K562 (cell line): ENCODE measurements around the gene TNFRSF19.

ENCODE experiments used
- FOS ChIP-seq: IDR thresholded peaks from 3 replicates; pipeline ENCODE4 v1.6.1; 2011; ENCODE audit not compliant: insufficient read length; ENCODE audit errors: extremely low read depth
- MAFK ChIP-seq: IDR thresholded peaks from 2 replicates; pipeline ENCODE4 v1.6.1; 2011; ENCODE audit warnings: low read length, improper control_type of control experiment
- POLR2AphosphoS5 ChIP-seq: IDR thresholded peaks from 2 replicates; pipeline ENCODE4 v1.6.1; 2011; ENCODE audit warnings: mild to moderate bottlenecking, low read depth, low read length, moderate library complexity; ENCODE audit not compliant: control insufficient read depth, insufficient read depth
- PTRF ChIP-seq: fragments of 450-650 bp; IDR thresholded peaks from 2 replicates; pipeline ENCODE4 v1.6.1; 2016; ENCODE audit warnings: mild to moderate bottlenecking, missing genetic modification characterization, missing compliant biosample characterization
- TAF15 ChIP-seq: fragments of 200-400 bp; formaldehyde crosslinking; IDR thresholded peaks from 2 replicates; pipeline ENCODE4 v1.6.1; 2017; ENCODE audit warnings: mild to moderate bottlenecking, low read depth, low read length, moderate library complexity
- TFAM ChIP-seq: fragments of 250-450 bp; sonication (Bioruptor Pico); conservative IDR thresholded peaks from 2 replicates; pipeline ENCODE4 v1.5.0; 2021; ENCODE audit warnings: mild to moderate bottlenecking, moderate library complexity
- YBX1 ChIP-seq: fragments of 450-650 bp; IDR thresholded peaks from 2 replicates; pipeline ENCODE4 v1.7.1; 2016; ENCODE audit warnings: mild to moderate bottlenecking
- ZNF583 ChIP-seq: fragments of 250-450 bp; sonication (Bioruptor Pico); IDR thresholded peaks from 2 replicates; pipeline ENCODE4 v1.4.0; 2020
- TF ChIP-seq, protein P1 (sequence below), 2 experiments: fragments of 450-650 bp; formaldehyde crosslinking in 1 of 2; IDR thresholded peaks; 2 replicates each; pipeline versions ENCODE4 v1.4.0 to v1.6.1; 2014 to 2020; ENCODE audit warnings: mild to moderate bottlenecking in 2 of 2, borderline replicate concordance in 1 of 2, low read depth in 1 of 2
- TF ChIP-seq, protein P2 (sequence below): fragments of 450-650 bp; IDR thresholded peaks from 2 replicates; pipeline ENCODE4 v1.6.1; 2016; ENCODE audit warnings: missing biosample characterization, missing genetic modification characterization
- TF ChIP-seq, protein P3 (sequence below), 3 experiments: IDR thresholded peaks in 2 of 3; conservative IDR thresholded peaks in 1 of 3; 2 replicates each; pipeline ENCODE4 v1.5.1; 2011 to 2012; ENCODE audit warnings: low read length in 3 of 3, mild to moderate bottlenecking in 3 of 3, control low read depth in 2 of 3, improper control_type of control experiment in 1 of 3, inconsistent platforms in 1 of 3, low read depth in 1 of 3, mixed read lengths in 1 of 3, moderate library complexity in 1 of 3; ENCODE audit not compliant: insufficient read depth in 2 of 3
- TF ChIP-seq, protein P4 (sequence below): sonication (generic); formaldehyde crosslinking; IDR thresholded peaks from 2 replicates; pipeline ENCODE4 v1.9.0; 2022; ENCODE audit warnings: mild to moderate bottlenecking, missing genetic modification reagents
- TF ChIP-seq, protein P5 (sequence below): fragments of 250-450 bp; sonication (Bioruptor Pico); IDR thresholded peaks from 2 replicates; pipeline ENCODE4 v1.8.0; 2022; ENCODE audit warnings: moderate library complexity, mild to moderate bottlenecking, inconsistent platforms

DNA sequence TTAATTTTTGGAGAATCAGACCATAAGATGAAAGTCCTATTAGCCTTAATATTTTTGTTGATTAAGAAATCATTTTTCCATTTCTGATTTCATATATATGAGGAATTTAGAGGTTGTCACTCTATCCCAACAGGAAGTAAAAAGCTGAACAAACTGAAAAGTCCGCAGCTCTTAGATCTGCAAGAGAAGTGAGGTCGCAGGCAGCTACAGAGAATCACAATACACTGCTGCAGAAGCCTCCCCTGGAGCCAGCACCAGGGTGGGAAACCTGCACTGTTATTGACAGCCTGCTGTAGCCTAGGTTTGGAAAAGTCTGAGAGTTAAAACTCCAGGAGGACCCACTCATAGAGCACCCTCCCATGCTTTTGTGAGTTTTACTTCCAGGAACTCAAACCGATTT lies 29.9 kb downstream of the TNFRSF19 start:
- TF ChIP-seq YBX1 (no peak), POLR2AphosphoS5 (no peak), FOS (no peak), ZNF583 (CRISPR knock-in tag) (no peak), TFAM (CRISPR knock-in tag) (no peak), TAF15 (no peak), PTRF (tag) (no peak), MAFK (no peak)
- TF ChIP-seq, protein P1, sequence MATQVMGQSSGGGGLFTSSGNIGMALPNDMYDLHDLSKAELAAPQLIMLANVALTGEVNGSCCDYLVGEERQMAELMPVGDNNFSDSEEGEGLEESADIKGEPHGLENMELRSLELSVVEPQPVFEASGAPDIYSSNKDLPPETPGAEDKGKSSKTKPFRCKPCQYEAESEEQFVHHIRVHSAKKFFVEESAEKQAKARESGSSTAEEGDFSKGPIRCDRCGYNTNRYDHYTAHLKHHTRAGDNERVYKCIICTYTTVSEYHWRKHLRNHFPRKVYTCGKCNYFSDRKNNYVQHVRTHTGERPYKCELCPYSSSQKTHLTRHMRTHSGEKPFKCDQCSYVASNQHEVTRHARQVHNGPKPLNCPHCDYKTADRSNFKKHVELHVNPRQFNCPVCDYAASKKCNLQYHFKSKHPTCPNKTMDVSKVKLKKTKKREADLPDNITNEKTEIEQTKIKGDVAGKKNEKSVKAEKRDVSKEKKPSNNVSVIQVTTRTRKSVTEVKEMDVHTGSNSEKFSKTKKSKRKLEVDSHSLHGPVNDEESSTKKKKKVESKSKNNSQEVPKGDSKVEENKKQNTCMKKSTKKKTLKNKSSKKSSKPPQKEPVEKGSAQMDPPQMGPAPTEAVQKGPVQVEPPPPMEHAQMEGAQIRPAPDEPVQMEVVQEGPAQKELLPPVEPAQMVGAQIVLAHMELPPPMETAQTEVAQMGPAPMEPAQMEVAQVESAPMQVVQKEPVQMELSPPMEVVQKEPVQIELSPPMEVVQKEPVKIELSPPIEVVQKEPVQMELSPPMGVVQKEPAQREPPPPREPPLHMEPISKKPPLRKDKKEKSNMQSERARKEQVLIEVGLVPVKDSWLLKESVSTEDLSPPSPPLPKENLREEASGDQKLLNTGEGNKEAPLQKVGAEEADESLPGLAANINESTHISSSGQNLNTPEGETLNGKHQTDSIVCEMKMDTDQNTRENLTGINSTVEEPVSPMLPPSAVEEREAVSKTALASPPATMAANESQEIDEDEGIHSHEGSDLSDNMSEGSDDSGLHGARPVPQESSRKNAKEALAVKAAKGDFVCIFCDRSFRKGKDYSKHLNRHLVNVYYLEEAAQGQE (IDR thresholded peaks at IDR 0.05; ENCODE audit: borderline replicate concordance): no peak
- TF ChIP-seq, protein P1 (CRISPR knock-in tag; IDR thresholded peaks at IDR 0.05; ENCODE audit: low read depth): no peak
- TF ChIP-seq, protein P2, sequence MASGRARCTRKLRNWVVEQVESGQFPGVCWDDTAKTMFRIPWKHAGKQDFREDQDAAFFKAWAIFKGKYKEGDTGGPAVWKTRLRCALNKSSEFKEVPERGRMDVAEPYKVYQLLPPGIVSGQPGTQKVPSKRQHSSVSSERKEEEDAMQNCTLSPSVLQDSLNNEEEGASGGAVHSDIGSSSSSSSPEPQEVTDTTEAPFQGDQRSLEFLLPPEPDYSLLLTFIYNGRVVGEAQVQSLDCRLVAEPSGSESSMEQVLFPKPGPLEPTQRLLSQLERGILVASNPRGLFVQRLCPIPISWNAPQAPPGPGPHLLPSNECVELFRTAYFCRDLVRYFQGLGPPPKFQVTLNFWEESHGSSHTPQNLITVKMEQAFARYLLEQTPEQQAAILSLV (tag): no peak
- TF ChIP-seq, protein P3, sequence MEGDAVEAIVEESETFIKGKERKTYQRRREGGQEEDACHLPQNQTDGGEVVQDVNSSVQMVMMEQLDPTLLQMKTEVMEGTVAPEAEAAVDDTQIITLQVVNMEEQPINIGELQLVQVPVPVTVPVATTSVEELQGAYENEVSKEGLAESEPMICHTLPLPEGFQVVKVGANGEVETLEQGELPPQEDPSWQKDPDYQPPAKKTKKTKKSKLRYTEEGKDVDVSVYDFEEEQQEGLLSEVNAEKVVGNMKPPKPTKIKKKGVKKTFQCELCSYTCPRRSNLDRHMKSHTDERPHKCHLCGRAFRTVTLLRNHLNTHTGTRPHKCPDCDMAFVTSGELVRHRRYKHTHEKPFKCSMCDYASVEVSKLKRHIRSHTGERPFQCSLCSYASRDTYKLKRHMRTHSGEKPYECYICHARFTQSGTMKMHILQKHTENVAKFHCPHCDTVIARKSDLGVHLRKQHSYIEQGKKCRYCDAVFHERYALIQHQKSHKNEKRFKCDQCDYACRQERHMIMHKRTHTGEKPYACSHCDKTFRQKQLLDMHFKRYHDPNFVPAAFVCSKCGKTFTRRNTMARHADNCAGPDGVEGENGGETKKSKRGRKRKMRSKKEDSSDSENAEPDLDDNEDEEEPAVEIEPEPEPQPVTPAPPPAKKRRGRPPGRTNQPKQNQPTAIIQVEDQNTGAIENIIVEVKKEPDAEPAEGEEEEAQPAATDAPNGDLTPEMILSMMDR (IDR thresholded peaks at IDR 0.05 in 2 of 3, conservative IDR thresholded peaks at IDR 0.05 in 1 of 3; ENCODE audit: insufficient read depth in 2 of 3, low read depth in 1 of 3, low read length in 3 of 3): no peak
- TF ChIP-seq, protein P4, sequence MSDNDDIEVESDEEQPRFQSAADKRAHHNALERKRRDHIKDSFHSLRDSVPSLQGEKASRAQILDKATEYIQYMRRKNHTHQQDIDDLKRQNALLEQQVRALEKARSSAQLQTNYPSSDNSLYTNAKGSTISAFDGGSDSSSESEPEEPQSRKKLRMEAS (CRISPR knock-in tag): no peak
- TF ChIP-seq, protein P5, sequence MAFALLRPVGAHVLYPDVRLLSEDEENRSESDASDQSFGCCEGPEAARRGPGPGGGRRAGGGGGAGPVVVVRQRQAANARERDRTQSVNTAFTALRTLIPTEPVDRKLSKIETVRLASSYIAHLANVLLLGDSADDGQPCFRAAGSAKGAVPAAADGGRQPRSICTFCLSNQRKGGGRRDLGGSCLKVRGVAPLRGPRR (CRISPR knock-in tag): no peak
